Neural cell (in vitro differentiated cells): ENCODE results near the gene CTNNA2. TPM values are rescaled to one million over a fixed set of nuclear protein-coding genes. Genes with fewer than 3 reads are reported as not detected.

Experiments used
- H2AFZ ChIP-seq: fragments of 200-600, 300-800 bp; sonication (generic), shearing (Covaris generic); 2 replicates; pipeline ENCODE4 v1.6.0; 2014; ENCODE audit warnings: low read depth, mild to moderate bottlenecking, antibody characterized with exemption, low read length, moderate library complexity
- H3F3A ChIP-seq: fragments of 200-600 bp; shearing (Covaris generic); 2 replicates; pipeline ENCODE4 v1.6.1; 2016; ENCODE audit warnings: mild to moderate bottlenecking, moderate library complexity, mixed read lengths, antibody characterized with exemption, low read length; ENCODE audit not compliant: insufficient read depth, poor library complexity, severe bottlenecking
- H3K27ac ChIP-seq: fragments of 200-600, 300-800 bp; sonication (generic), shearing (Covaris generic); 2 replicates; pipeline ENCODE4 v1.5.1; 2014; ENCODE audit warnings: mild to moderate bottlenecking, low read length, moderate library complexity
- H3K27me3 ChIP-seq: fragments of 300-800, 200-600 bp; sonication (generic), shearing (Covaris generic); 2 replicates; pipeline ENCODE4 v1.6.0; 2014; ENCODE audit warnings: mild to moderate bottlenecking, low read depth, low read length, moderate library complexity; ENCODE audit not compliant: insufficient read depth
- H3K36me3 ChIP-seq: fragments of 300-800, 200-600 bp; sonication (generic), shearing (Covaris generic); 2 replicates; pipeline ENCODE4 v1.5.1; 2014; ENCODE audit warnings: mild to moderate bottlenecking, antibody characterized with exemption, low read length, moderate library complexity; ENCODE audit not compliant: insufficient read depth
- H3K4me2 ChIP-seq: fragments of 300-800, 200-600 bp; sonication (generic), shearing (Covaris generic); 2 replicates; pipeline ENCODE4 v1.6.0; 2014; ENCODE audit warnings: mild to moderate bottlenecking, low read length
- H3K4me3 ChIP-seq: fragments of 300-800, 200-600 bp; sonication (generic), shearing (Covaris generic); 2 replicates; pipeline ENCODE4 v1.5.1; 2014; ENCODE audit warnings: mild to moderate bottlenecking, low read length, moderate library complexity
- H3K79me2 ChIP-seq: fragments of 200-600 bp; shearing (Covaris generic); replicated peaks from 2 replicates; pipeline ENCODE4 v1.6.0; 2014; ENCODE audit warnings: mild to moderate bottlenecking, low read length, moderate library complexity; ENCODE audit not compliant: insufficient read depth
- H3K9ac ChIP-seq: fragments of 300-800, 200-600 bp; sonication (generic), shearing (Covaris generic); 2 replicates; pipeline ENCODE4 v1.6.1; 2016; ENCODE audit warnings: mild to moderate bottlenecking, low read length, mixed read lengths
- H3K9me2 ChIP-seq: fragments of 200-600 bp; shearing (Covaris generic); 2 replicates; pipeline ENCODE4 v1.6.1; 2016; ENCODE audit warnings: mild to moderate bottlenecking, low read length, mixed read lengths; ENCODE audit not compliant: insufficient read depth
- H3K9me3 ChIP-seq: fragments of 200-600, 300-800 bp; sonication (generic), shearing (Covaris generic); 2 replicates; pipeline ENCODE4 v1.6.1; 2016; ENCODE audit warnings: mild to moderate bottlenecking, mixed run types, low read length, moderate library complexity, mixed read lengths
- H4K20me1 ChIP-seq: fragments of 200-600 bp; shearing (Covaris generic); 2 replicates; pipeline ENCODE4 v1.6.1; 2016; ENCODE audit warnings: mild to moderate bottlenecking, mixed run types; ENCODE audit not compliant: insufficient read depth
- CTCF ChIP-seq: fragments of 450-650 bp; IDR thresholded peaks from 2 replicates; pipeline ENCODE4 v1.5.1; 2014; ENCODE audit warnings: antibody characterized with exemption, mild to moderate bottlenecking, moderate library complexity; ENCODE audit not compliant: poor library complexity, severe bottlenecking
- EP300 ChIP-seq: fragments of 450-650 bp; conservative IDR thresholded peaks from 2 replicates; pipeline ENCODE4 v1.6.1; 2014; ENCODE audit warnings: antibody characterized with exemption, mild to moderate bottlenecking, moderate library complexity; ENCODE audit not compliant: poor library complexity, severe bottlenecking
- EZH2 ChIP-seq: fragments of 200-600, 300-800 bp; shearing (Covaris generic), sonication (generic); IDR thresholded peaks from 2 replicates; pipeline ENCODE4 v1.6.1; 2014; ENCODE audit warnings: antibody characterized with exemption, low read length, borderline replicate concordance, mild to moderate bottlenecking; ENCODE audit not compliant: insufficient read depth, poor library complexity, severe bottlenecking
- MXI1 ChIP-seq: fragments of 450-650 bp; conservative IDR thresholded peaks from 2 replicates; pipeline ENCODE4 v1.6.1; 2014; ENCODE audit warnings: antibody characterized with exemption, mild to moderate bottlenecking; ENCODE audit not compliant: poor library complexity, severe bottlenecking
- POLR2AphosphoS5 ChIP-seq: IDR thresholded peaks from 2 replicates; pipeline ENCODE4 v1.6.1; 2012
- RAD21 ChIP-seq: fragments of 450-650 bp; conservative IDR thresholded peaks from 2 replicates; pipeline ENCODE4 v1.6.1; 2014; ENCODE audit warnings: antibody characterized with exemption, mild to moderate bottlenecking, moderate library complexity
- REST ChIP-seq: IDR thresholded peaks from 2 replicates; pipeline ENCODE4 v1.6.1; 2012; ENCODE audit warnings: borderline replicate concordance
- SMC3 ChIP-seq: fragments of 450-650 bp; conservative IDR thresholded peaks from 2 replicates; pipeline ENCODE4 v1.6.1; 2014; ENCODE audit warnings: antibody characterized with exemption, mild to moderate bottlenecking, moderate library complexity; ENCODE audit not compliant: poor library complexity
- TAF1 ChIP-seq: IDR thresholded peaks from 2 replicates; pipeline ENCODE4 v1.6.1; 2012; ENCODE audit warnings: low read depth
- polyA plus RNA-seq: library from polyadenylated mRNA; depleted of rRNA; stranded (reverse); fragments of >200 nt; gene quantifications from 2 replicates; pipeline ENCODE4 v1.2.3, GENCODE V29; 2014

CTNNA2 gene
- polyA plus RNA-seq, 1 donor from 2014 or later: 194 TPM

- H2AFZ ChIP-seq: no peak overlapping the region
- H3K9me2 ChIP-seq: no peaks in the 10 kb centered on the region
- no peaks in the 10 kb centered on the region for H3K36me3 ChIP-seq
- no peaks in the 10 kb centered on the region for H4K20me1 ChIP-seq
- H3K4me2 ChIP-seq: no peak overlapping the region
- no peaks in the 10 kb centered on the region for H3F3A ChIP-seq
- no peak overlapping the region for H3K27ac ChIP-seq
- no peaks in the 10 kb centered on the region for H3K79me2 ChIP-seq
- H3K4me3 ChIP-seq: no peak overlapping the region
- no peak overlapping the region for H3K9ac ChIP-seq
- TF ChIP-seq EP300 (no peak), SMC3 (no peak), TAF1 (no peak), CTCF (no peak), POLR2AphosphoS5 (no peak)
- no peaks in the 10 kb centered on the region for H3K9me3 ChIP-seq
- H3K27me3 ChIP-seq: no peaks in the 10 kb centered on the region
Observed at GRCh38 chr2:80014637-80015036, 501.8 kb downstream of the CTNNA2 start.

GRCh38 chr2:80016171-80016570 lies 503.3 kb downstream of the CTNNA2 start:
- Histone ChIP-seq H2AFZ (no peak overlapping the region), H3K27me3 (no peaks in the 10 kb centered on the region), H3K4me2 (no peak overlapping the region), H4K20me1 (no peaks in the 10 kb centered on the region), H3K9me2 (no peaks in the 10 kb centered on the region), H3K79me2 (no peaks in the 10 kb centered on the region), H3K9me3 (no peaks in the 10 kb centered on the region), H3K4me3 (no peak overlapping the region), H3K36me3 (no peaks in the 10 kb centered on the region), H3K27ac (no peak overlapping the region), H3F3A (no peaks in the 10 kb centered on the region), H3K9ac (no peak overlapping the region)
- TF ChIP-seq MXI1 (no peak), REST (no peak), CTCF (no peak), SMC3 (no peak), EZH2 (no peak), POLR2AphosphoS5 (no peak), TAF1 (no peak), RAD21 (no peak), EP300 (no peak)
